HG03460 (cell line): ENCODE results near the gene PTPN21.

Source experiments
- ATAC-seq: cut with Tn5 transposase; IDR thresholded peaks from one replicate; pipeline ENCODE4 v1.9.1; 2021; ENCODE audit not compliant: unreplicated experiment

Gene PTPN21

GRCh38 chr14:88473791-88474190, 81.0 kb downstream of the PTPN21 start:
- ATAC-seq: no peak

- ATAC-seq: no peak
These were observed 84.0 kb downstream of the PTPN21 start for GRCh38 chr14:88470542-88471440.

- no peak for ATAC-seq
These were observed 86.4 kb downstream of the PTPN21 start for GRCh38 chr14:88468406-88468805.

- no peak for ATAC-seq
These were observed 91.5 kb downstream of the PTPN21 start for GRCh38 chr14:88463318-88463717.

- no peak for ATAC-seq
These were observed 99.9 kb downstream of the PTPN21 start for GRCh38 chr14:88454886-88455285.

GRCh38 chr14:88452231-88452630, 102.6 kb downstream of the PTPN21 start:
- ATAC-seq: no peak

GRCh38 chr14:88439088-88439487, 115.7 kb downstream of the PTPN21 start:
- no peak for ATAC-seq

GRCh38 chr14:88437658-88438057, 117.1 kb downstream of the PTPN21 start:
- ATAC-seq: no peak

GRCh38 chr14:88430976-88431375, 123.8 kb downstream of the PTPN21 start:
- ATAC-seq: no peak

GRCh38 chr14:88426271-88426670, 128.5 kb downstream of the PTPN21 start:
- no peak for ATAC-seq

- no peak for ATAC-seq
These were observed 130.2 kb downstream of the PTPN21 start for GRCh38 chr14:88424573-88424972.

GRCh38 chr14:88422919-88423650, 131.7 kb downstream of the PTPN21 start:
- ATAC-seq: no peak

GRCh38 chr14:88422047-88422446, 132.8 kb downstream of the PTPN21 start:
- no peak for ATAC-seq

- ATAC-seq: no peak
These were observed 133.5 kb downstream of the PTPN21 start for GRCh38 chr14:88421286-88421685.

GRCh38 chr14:88420187-88420586, 134.6 kb downstream of the PTPN21 start:
- ATAC-seq: no peak

- ATAC-seq: no peak
These were observed 137.2 kb downstream of the PTPN21 start for GRCh38 chr14:88417594-88417993.
